Psoas muscle (tissue), 8 donors: ENCODE results near the gene ERC2. TPM values are rescaled to one million over a fixed set of nuclear protein-coding genes. Genes with fewer than 3 reads are reported as not detected.

ENCODE experiments used
- ATAC-seq, 4 donors: fragments of 200-7000 bp; cut with Tn5 transposase; one replicate each; pipeline ENCODE4 v1.9.1; 2020; ENCODE audit warnings: moderate library complexity in 3 of 4, mild to moderate bottlenecking in 2 of 4
- DNase-seq, 2 donors: peaks; one replicate each; pipeline ENCODE4 v3.0.0-alpha.2; 2020
- H3K27ac ChIP-seq: fragments of 200-600 bp; one replicate; pipeline ENCODE4 v1.8.0; 2022
- H3K27me3 ChIP-seq, 3 donors: fragments of 200-600 bp in 1 of 3; one replicate each; pipeline versions ENCODE4 v1.6.1 to v1.8.0; 2013 to 2022; ENCODE audit warnings: low read length in 2 of 3, mild to moderate bottlenecking in 2 of 3, moderate library complexity in 1 of 3; ENCODE audit not compliant: insufficient read depth in 3 of 3
- H3K36me3 ChIP-seq, 2 donors: fragments of 200-600 bp in 1 of 2; one replicate each; pipeline versions ENCODE4 v1.6.1 to v1.8.0; 2013 to 2022; ENCODE audit warnings: low read depth in 1 of 2, mild to moderate bottlenecking in 1 of 2, moderate library complexity in 1 of 2; ENCODE audit not compliant: insufficient read depth in 1 of 2
- H3K4me1 ChIP-seq: fragments of 200-600 bp; one replicate; pipeline ENCODE4 v1.8.0; 2022
- H3K4me3 ChIP-seq: fragments of 200-600 bp; one replicate; pipeline ENCODE4 v1.8.0; 2022; ENCODE audit warnings: mild to moderate bottlenecking
- H3K9me3 ChIP-seq: fragments of 200-600 bp; one replicate; pipeline ENCODE4 v1.8.0; 2022
- CTCF ChIP-seq: fragments of 200-600 bp; IDR thresholded peaks from one replicate; pipeline ENCODE4 v1.8.0; 2022; ENCODE audit warnings: antibody characterized with exemption
- WGBS, 3 donors: extraction: QIAGEN DNeasy Blood & Tissue Kit; methylation state at CpG; one replicate each; pipeline versions ENCODE4 v1.1.6 to v1.1.7; 2013; 5-methylcytosine and 5-hydroxymethylcytosine counted together
- intact Hi-C, 2 donors: fragments of 100-400 bp; cut with DNase I; formaldehyde crosslinking; loops; one replicate each; pipeline versions ENCODE4 v1.11.0 to v1.14.2; 2022
- polyA plus RNA-seq, 3 donors: library from polyadenylated mRNA; stranded (reverse); fragments of 200-250 nt; gene quantifications; one replicate each; pipeline ENCODE4 v1.2.3, GENCODE V29; 2013
- total RNA-seq, 4 donors: library from RNA; stranded (reverse); fragmentation: NEBNext Ultra II Directional in 2 of 4; extraction: Animal tissue kit (Norgen Biotek cat#: 25700) in 2 of 4; gene quantifications; one replicate each; pipeline versions ENCODE4 v1.2.1 to v1.2.4, GENCODE V29; 2021 to 2023
- donor health status: healthy with polysubstance abuse.
- donor health status: DM: no; HTN: no; CAD: no; lungs with moderate emphysema.
- donor health status: Bipolar disorder and iron deficiency.
- donor health status: healthy.
- donor health status: DM: yes; HTN: yes; CAD: no.
- donor health status: DM: no; HTN: no; CAD: no.
- donor health status: DM: no; HTN: no; CAD: no.
- donor health status: DM: yes; HTN: yes; CAD: no.

The ERC2 gene
- total and polyA plus RNA-seq, 7 donors = 0.04 to 0.15 TPM; not detected in 5

DNA sequence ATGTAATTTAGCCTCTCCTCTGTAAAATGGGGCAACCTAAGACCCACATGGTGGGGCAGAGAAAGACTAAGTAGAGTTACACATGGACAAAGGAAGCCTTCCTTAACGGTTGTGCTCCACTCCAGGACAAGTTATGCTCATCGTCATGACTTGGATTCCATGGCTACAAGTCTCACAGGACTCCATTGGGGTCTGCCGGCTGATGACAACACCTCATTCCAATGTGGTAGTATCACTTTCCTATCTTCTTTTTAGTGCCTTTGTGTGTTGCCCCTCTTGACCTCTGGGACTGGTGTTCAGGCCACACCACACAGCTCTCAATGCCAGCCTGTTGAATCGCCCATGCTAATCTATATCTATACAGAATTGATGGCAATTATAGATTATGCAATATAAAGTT is 799.9 kb downstream of the ERC2 start:
- no peak for ATAC-seq
- WGBS, 3 donors = 66 to 72% (median 71%) methylated on average over 4 of the region's 4 CpGs

GRCh38 chr3:55664387-55664786 is 803.9 kb downstream of the ERC2 start:
- H3K27ac ChIP-seq = no peak overlapping the region
- H3K4me1 ChIP-seq = no peaks in the 10 kb centered on the region
- H3K4me3 ChIP-seq = no peak overlapping the region
- TF ChIP-seq CTCF = no peak
- H3K36me3 ChIP-seq = no peaks in the 10 kb centered on the region
- no peaks in the 10 kb centered on the region for H3K27me3 ChIP-seq
- DNase-seq (no peak), ATAC-seq (no peak)
- intact Hi-C loops = no loop called here
- H3K9me3 ChIP-seq = no peaks in the 10 kb centered on the region
- 67 to 71% (median 70%) methylated on average over 14 of the region's 14 CpGs for WGBS, 3 donors

More for the DNA sequence above, 799.9 kb downstream of the ERC2 start:
- no peak overlapping the region for H3K4me3 ChIP-seq
- TF ChIP-seq CTCF = no peak
- no peak overlapping the region for H3K27ac ChIP-seq
- no peaks in the 10 kb centered on the region for H3K9me3 ChIP-seq
- no peaks in the 10 kb centered on the region for H3K36me3 ChIP-seq
- intact Hi-C loops = no loop called here
- no peaks in the 10 kb centered on the region for H3K27me3 ChIP-seq
- H3K4me1 ChIP-seq = no peaks in the 10 kb centered on the region
- DNase-seq = no peak

GRCh38 chr3:55662683-55663082 is 805.6 kb downstream of the ERC2 start:
- DNase-seq (no peak), ATAC-seq (no peak)
- Histone ChIP-seq H3K27ac (no peak overlapping the region), H3K9me3 (no peaks in the 10 kb centered on the region), H3K36me3 (no peaks in the 10 kb centered on the region), H3K4me1 (no peaks in the 10 kb centered on the region), H3K4me3 (no peak overlapping the region), H3K27me3 (no peaks in the 10 kb centered on the region)
- intact Hi-C loops = no loop called here
- WGBS, 3 donors = 58 to 71% (median 66%) methylated on average over 2 of the region's 2 CpGs
- no peak for TF ChIP-seq CTCF

- H3K27ac ChIP-seq = no peak overlapping the region
- H3K9me3 ChIP-seq = no peaks in the 10 kb centered on the region
- no peaks in the 10 kb centered on the region for H3K4me1 ChIP-seq
- intact Hi-C loops = no loop called here
- H3K4me3 ChIP-seq = no peak overlapping the region
- no peaks in the 10 kb centered on the region for H3K36me3 ChIP-seq
- WGBS, 3 donors = 56 to 63% (median 59%) methylated on average over 4 of the region's 4 CpGs
- H3K27me3 ChIP-seq = no peaks in the 10 kb centered on the region
- no peak for DNase-seq
- ATAC-seq = no peak
- no peak for TF ChIP-seq CTCF
These were observed 806.7 kb downstream of the ERC2 start for GRCh38 chr3:55661571-55661970.

DNA sequence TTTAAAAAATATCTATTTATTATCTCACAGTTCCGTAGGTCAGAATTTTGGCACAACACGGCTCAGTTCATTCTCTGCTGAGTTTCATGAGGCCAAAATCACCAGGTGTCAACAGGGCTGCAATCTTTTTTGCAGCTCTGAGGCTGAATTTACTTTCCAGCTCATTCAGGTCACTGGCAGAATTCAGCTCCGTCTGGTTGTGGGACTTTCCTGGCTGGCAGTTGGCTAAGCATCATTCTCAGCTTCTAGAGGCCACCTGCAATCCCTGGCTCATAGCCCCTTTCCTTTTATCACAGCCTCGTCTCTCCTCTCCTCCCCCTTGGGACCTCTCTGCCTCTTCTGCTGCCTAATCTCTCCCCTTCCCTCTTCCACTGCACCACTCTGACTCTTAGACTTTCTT is 807.1 kb downstream of the ERC2 start:
- H3K9me3 ChIP-seq = no peaks in the 10 kb centered on the region
- no peak overlapping the region for H3K4me3 ChIP-seq
- TF ChIP-seq CTCF = no peak
- H3K27me3 ChIP-seq = no peaks in the 10 kb centered on the region
- no peaks in the 10 kb centered on the region for H3K4me1 ChIP-seq
- no peaks in the 10 kb centered on the region for H3K36me3 ChIP-seq
- ATAC-seq = no peak
- intact Hi-C loops = no loop called here
- DNase-seq = no peak
- WGBS, 3 donors = 19 to 39% (median 26%) methylated on average over 4 of the region's 4 CpGs
- H3K27ac ChIP-seq = no peak overlapping the region
